Frontal cortex (tissue), 4 donors: ENCODE results near the gene PDCD2L. TPM values are rescaled to one million over a fixed set of nuclear protein-coding genes. Genes with fewer than 3 reads are reported as not detected.
A peak's percentile ranks its signal among the peaks of the same experiment; 100 is the strongest.
"Not testable (repeated sequence)": the region's sequence is repeated elsewhere in the genome, so short reads cannot be mapped to it uniquely, and the experiment has no call there.

Source experiments
- DNase-seq, 2 donors: peaks; one replicate each; pipeline ENCODE4 v3.0.0; 2012; ENCODE audit warnings: low spot score in 2 of 2
- FAIRE-seq: peaks from 2 replicates; lab custom pipeline; 2012; peaks lifted over from hg19 to GRCh38; lab: Jason Lieb, UNC
- total RNA-seq: library from RNA; depleted of rRNA; stranded (reverse); fragments of >200 nt; gene quantifications from one replicate; pipeline ENCODE4 v1.2.3, GENCODE V29; 2014
- donor health status: control.
- donor health status: control.
- donor health status: control.

The PDCD2L gene
- total RNA-seq, 1 donor from 2014 or later = 22.4 TPM

DNA sequence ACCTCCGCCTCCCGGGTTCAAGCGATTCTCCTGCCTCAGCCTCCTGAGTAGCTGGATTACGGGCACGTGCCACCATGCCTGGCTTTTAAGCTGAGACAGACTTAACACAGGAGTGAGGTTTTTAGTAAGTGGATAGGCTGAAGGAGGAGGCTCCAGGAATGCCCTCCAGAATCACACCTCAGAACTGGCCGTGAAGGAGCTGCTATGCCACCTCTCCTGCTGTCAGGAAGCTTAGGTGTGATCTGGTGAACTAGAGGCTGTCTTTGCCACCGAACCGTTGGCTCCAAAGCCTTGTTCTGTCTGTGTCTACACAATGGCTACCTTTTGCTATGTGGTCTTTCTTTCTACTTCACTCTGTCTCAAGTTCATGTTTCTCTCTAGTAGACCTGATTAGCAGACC lies 4.2 kb downstream of the PDCD2L start:
- FAIRE-seq = no peak
- DNase-seq = no peak

DNA sequence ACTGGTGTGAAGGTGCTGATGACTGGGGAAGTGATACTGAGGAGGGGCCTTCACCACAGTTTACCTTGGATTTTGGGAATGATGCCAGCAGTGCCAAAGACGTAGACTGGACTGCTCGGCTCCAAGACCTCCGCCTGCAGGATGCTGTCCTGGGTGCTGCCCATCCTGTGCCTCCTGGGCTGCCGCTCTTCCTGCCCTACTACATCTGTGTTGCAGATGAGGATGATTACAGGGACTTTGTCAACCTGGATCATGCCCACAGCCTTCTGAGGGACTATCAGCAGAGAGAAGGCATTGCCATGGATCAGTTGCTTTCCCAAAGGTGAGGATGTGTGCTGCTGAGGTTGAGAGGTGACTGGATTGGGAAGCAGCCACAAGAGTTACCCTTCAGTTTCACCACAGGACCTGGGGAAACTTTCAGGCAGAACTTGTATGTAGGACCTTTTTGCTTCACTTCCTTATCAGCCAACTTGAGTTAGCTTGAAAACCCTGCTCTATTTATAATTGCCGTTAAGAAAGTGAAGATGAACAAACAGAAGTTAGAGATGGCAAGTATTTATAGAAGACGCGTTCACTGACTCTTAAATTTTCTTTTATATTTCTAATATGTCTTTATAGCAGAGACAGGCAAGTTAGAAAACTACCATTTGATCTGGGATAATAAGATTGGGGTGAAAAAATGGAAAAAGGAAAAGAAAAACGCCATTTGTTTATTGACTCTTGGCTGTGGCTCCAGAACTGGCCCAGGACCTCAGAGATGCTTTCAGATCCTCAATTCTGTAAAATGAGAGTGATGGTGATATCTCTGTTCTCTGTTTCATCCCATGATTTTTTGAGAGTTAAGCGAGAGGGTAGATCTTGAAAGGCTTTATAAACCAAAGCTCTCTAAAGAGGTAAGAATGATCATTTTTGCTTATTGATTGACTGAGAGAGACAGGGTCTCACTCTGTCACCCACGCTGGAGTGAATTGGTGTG lies 5.3 kb downstream of the PDCD2L start:
- no peak for DNase-seq
- no peak for FAIRE-seq

DNA sequence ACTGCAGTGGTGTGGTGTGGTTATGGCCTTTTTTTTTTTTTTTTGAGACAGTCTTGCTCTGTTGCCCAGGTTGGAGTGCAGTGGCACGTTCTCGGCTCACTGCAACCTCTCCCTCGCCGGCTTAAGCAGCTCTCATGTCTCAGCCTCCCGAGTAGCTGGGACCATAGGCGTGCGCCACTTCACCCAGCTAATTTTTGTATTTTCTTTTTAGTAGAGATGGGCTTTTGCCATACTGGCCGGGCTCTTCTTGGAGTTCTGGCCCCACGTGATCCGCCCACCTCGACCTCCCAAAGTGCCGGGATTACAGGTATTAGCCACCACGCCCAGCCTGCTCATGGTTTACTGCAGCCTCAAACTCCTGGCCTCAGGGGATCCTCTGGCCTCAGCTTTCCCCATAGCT lies 7.0 kb downstream of the PDCD2L start:
- DNase-seq (no peak), FAIRE-seq (no peak)

DNA sequence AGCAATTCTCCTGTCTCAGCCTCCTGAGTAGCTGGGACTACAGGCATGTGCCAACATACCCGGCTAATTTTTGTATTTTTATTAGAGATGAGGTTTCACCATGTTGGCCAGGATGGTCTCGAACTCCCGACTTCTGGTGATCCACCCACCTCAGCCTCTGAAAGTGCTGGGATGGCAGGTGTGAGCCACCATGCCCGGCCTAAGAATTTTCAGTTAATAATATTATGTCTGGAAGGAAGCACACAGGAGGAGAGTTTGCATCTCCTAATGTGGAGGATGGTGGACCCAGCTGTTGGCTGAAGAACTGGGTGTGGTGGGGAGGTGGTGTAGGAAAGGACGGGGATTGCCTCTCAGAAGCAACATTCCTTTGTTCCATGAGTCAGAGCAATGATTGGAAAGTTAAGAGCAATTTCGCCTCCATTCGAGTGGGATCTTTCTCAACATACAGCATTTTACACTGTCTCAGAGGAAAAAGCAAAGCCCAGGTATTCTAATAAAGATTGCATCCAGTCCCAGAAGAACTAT lies 11.9 kb downstream of the PDCD2L start:
- FAIRE-seq = no peak
- no peak for DNase-seq

DNA sequence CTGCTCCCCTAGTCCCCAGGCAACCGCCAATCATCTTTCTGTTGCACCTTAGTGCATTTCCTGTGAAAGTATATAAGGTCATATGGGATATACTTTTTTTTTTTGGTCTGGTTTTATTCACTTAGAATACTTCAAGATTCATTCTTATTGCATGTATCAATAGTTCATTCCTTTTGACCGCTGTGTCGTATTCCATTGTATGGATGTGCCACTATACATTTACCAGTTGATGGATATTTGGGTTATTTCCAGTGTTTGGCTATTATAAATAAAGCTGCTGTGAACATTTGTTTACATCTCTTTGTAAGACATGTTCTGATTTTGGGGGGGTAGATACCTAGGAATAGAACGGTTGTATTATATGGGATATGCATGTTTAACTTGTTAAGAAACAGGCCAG lies 14.1 kb downstream of the PDCD2L start:
- DNase-seq = no peak
- no peak for FAIRE-seq

DNA sequence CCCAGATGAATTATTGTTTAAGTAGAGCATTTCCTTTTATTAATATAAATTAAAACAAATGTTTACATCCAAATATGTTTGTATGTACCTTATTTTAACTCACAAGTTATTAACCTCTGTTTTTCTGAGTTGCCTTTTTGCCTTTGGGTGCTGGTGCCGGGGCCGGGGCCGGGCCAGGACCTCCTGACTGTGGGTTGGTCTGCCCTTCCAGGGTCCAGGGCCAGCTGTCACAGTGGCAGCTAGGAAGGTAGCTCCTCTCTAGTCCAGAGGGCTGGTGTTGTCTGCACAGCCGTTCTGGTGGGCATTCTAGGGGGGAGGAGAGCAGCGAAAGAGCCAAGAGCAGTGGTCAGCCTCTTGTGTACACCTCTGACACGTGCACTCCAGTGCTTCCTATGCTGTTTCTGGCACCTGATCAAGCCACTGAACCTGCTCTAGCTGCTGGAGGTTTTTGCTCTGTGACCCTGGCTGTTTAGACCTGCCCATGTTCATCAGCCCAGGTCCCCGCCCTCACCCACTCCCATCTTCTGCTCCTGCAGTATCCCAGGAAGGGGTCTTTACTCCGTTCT lies 22.0 kb downstream of the PDCD2L start:
- DNase-seq = no peak
- no peak for FAIRE-seq

DNA sequence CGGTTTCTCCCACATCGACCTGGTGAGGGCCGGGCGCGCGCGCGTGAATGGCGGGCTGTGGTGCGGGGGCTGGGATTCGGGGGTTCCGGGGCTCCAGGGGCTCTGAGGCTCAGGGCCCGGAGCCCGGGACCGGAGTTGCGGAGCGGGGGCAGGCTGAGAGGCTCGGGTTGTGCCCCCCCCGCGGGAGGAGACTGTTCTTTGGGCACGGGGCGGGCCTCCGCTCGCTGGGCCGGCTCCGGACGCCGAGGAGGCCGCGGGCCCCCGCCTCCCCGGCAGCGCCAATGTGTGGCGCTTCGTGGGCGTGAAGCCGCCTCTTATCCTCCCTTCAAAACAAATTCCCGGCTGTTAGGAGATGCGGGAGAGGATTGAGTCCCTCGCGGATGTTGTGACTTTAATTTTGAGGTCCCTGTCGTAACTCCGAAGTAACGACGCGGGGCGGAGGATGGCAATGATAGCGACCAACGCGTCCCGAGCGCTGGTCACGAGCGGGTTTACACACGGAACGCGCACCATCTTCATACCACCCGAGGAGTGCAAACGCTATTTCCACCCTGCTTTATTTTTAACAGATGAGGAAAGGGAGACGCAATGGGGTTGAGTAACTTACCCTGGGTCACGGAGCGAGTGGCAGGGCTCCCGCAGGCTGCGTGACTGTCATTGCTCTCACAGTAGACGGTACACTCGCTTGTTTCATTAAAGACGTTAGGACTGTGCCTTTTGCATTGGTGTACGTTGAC lies 24.5 kb downstream of the PDCD2L start:
- FAIRE-seq (no peak), DNase-seq (peak in 1 of 2 donors; percentile 58)

DNA sequence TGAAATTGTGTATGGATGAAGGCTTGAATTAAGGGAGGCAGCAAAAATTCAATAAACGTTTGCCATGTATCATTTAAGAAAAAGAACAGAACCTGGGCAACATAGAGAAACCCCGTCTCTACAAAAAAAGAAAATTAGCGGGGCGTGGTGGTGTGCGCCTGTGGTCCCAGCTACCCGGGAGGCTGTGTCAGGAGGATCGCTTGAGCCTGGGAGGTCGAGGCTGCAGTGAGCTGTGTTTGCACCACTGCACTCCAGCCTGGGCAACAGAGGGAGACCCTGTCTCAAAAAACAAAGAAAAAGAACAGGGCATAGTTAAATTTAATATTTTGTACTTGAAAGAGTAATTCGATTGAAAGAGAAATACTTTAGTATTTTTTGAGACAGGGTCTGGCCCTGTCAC lies 25.4 kb downstream of the PDCD2L start:
- no peak for FAIRE-seq
- no peak for DNase-seq

DNA sequence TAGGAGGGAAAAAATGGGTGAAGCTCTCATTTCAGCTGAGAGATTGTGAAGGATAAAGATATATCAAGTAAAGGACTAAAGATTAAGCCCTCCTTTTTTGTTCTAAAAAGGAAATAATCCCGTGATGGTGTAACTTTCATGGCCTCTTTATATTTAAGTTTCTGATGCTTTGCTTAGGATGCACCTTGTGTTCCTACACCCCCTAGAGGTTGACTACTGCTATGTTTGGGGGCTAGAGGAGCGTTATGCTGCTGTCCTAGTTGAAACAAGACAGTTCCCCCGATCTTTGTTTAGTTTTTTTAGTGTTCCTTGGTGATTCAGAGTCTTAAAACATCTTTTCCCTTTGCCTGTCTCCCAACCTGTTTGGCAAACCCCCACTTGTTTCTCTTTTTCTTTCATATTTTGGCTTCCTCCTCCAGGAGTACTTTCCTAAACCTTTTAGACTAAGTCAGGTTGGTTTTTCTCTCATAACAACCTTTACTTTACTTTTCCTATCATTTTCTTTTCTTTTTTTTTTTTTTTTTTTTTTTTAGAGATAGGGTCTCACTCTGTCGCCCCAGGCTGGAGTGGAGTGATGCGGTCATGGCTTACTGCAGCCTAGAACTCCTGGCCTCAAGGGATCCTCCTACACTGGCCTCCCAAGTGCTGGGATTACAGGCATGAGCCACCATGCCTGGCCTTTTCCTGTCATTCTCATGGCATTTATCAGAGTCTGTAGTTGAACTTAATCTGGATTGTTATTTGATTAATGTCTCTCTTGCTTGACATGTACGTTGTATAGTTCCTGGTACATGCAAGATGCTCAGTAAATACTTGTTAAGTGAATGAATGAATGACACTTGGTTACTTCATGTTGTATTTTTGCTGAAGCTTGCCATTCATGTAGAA lies 26.8 kb downstream of the PDCD2L start:
- DNase-seq (peak in 1 of 2 donors; percentile 45), FAIRE-seq (no peak)

DNA sequence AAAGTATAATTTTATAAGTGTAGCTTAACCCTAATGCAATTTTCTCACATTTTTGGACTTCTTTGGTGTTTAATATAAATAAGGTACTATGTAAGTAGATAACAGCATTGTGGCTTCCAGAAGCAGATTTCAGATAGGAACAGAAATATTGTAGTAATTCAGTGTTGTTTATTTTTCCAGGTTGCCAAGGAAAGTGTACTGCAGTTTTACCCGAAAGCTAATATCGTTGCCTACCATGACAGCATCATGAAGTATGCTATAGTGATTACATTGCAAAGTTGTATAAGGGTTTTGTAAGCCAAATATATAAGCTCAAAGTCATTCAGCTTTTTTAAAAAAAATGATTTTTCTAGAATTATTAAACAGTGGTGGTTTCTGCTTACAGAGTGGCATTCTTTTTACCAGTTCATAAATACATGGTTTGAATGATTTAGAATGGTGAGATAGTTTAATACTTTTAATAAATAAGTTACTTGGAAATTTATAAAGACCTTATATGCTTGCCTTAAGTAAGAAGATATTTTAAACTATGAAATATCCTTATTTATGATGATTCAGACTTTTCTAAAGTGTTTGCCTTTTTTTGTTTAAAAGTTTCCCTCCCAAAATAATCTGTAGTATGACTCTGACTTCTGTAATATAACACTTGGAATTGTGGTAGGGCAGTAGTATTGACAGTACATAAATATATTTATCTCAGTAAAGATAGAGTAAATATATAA lies 27.6 kb downstream of the PDCD2L start:
- DNase-seq (no peak), FAIRE-seq (no peak)

DNA sequence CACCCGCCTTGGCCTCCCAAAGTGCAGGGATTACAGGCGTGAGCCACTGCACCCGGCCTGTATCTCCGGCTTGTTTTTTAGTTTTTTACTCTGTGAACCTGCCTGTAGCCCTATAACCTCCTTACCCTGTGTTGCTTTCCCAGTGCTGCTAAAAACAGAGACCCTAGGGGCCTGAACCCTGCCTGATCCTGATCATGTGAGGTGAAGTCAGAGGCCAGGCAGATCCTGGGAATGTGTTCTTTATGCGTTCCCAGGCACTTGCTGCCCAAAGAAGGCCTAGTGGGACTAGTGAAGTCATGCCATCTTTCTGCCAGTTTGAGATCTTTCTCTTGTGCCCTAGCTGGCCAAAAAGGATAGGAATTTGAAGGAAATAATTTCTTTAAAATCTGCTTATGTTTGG lies 28.6 kb downstream of the PDCD2L start:
- peak in 1 of 2 donors; percentile 32 for DNase-seq
- no peak for FAIRE-seq

DNA sequence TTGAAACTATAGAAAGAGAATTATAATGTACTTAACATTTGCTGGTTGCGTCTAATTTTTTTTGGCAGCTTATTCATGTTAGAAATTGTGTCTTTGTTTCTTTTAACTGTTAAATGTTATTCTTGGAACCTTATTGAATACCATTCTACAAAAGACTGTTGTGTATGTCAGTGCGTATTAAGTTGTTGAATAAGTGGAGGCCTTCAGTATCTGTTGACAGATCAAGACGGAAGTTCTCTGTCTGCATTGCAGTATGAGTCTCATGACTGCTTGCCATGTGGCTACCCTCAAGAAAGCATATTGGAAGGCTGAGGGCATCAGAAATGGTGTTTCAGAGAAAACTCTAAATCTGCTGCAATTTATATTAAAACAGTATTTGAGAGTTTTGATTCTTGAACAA lies 32.5 kb downstream of the PDCD2L start:
- DNase-seq = no peak
- no peak for FAIRE-seq

DNA sequence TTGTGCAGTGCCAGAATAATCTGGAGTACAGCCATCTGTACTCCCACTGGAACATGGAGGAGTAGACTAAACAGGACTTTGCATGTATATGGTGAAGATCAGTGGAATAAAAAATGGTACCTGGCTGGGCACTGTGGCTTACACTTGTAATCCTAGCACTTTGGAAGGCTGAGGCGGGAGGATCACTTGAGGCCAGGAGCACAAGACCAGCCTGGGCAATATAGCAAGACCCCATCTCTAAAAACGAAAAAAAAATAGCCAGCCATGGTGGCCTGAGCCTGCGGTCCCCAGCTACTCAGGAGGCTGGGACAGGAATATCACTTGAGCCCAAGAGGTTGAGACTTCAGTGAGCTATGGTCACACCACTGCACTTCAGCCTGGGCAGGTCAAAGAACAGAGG lies 44.0 kb downstream of the PDCD2L start:
- no peak for FAIRE-seq
- no peak for DNase-seq

DNA sequence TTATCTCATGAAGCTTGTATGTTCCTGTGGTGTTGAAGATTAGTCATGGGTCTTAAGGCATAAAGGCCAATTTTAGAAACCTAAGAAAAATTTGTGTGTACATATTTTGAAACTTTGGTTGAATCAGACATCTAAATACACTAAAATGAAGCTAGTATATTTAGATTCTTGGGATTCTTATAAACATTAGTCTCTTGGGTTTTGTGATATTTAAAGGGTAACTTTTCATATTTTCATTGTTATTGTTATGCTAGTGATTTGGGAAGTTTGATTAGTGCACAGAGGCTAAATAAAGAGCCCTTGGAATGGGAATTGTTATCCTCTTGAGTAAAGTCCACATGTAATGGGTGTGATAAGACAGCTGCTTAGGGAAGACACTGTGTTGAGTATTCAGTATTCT lies 48.5 kb downstream of the PDCD2L start:
- FAIRE-seq (no peak), DNase-seq (no peak)

DNA sequence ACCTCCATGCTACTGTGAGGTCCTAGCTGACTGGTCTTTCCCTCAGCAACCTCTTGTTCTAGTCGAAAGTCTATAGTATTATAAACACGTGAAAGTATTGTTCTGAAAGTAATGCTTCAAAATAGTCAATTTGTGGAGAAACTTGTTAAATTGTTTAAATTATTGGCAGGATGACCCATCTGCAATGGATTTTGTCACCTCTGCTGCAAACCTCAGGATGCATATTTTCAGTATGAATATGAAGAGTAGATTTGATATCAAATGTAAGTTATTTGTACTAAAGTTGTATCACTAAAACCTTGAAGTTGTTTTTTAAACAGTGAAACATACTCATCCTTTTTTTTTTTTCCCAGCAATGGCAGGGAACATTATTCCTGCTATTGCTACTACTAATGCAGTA lies 49.9 kb downstream of the PDCD2L start:
- no peak for FAIRE-seq

DNA sequence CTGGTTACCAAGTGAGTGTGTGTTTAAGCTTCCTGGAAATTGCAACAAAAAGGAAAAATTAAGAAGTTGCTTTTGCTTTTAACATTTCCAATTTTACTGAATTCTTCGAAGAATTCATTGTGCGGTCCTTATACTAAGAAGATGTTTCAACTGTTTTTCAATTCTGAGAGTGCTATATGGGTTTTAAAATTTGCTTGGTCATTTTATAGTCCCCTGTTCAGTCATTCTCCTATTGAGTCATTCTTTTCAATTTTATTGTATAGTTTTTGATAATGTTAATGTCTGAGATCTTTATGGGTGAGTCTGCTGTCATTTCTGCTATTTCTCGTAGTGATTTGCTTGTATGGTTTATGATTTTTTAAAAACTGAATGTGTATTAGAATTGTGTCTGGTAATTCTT lies 50.5 kb downstream of the PDCD2L start:
- FAIRE-seq = no peak

More for the DNA sequence above, 49.9 kb downstream of the PDCD2L start:
- DNase-seq = no peak

DNA sequence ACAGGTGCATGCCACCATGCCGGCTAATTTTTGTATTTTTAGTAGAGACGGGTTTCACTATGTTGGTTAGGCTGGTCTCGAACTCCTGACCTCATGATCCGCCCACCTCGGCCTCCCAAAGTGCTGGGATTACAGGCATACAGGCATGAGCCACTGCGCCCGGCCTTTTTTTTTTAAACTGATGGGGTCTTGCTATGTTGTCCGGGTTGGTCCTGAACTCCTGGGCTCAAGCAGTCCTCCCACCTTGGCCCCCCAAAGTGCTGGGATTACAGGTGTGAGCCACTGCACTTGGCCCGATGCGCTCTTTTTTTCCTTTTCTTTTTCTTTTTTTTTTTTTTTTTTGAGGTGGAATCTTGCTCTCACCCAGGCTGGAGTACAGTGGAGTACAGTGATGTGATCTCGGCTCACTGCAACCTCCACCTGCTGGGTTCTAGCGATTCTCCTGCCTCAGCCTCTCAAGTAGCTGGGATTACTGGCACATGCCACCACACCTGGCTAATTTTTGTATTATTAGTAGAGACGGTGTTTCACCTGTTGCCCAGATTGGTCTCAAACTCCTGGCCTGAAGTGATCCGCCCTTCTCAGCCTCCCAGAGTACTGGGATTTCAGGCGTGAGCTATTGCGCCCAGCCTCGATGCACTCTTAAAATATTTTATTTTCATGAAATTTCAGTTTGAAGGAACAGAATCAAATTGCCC lies 51.7 kb downstream of the PDCD2L start:
- FAIRE-seq, DNase-seq: not testable (repeated sequence)

More for the DNA sequence above, 50.5 kb downstream of the PDCD2L start:
- no peak for DNase-seq

DNA sequence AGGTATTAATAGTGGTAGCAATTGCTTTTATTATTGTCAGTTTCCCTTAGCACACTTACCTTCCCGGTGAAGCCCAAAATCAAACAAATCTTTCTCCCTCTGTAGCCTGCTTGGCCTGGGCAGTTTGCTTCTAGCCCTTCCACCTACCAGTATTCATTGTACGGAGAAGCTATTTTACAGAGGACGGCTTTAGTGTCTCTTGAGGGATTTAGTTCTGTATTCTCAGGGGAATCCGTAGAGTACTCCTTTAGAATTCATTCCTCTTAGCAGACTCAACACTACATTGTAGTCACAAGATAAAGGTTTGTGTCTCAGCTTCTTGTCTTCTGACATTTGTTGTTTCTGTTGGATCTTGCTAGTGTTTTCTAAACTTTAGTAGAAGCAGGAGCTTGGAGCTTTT lies 53.2 kb downstream of the PDCD2L start:
- FAIRE-seq = no peak

More for the DNA sequence above, 53.2 kb downstream of the PDCD2L start:
- no peak for DNase-seq
